Stimulated activated CD4-positive, alpha-beta T cell treated with anti-CD3 and anti-CD28 coated beads, TNF-alpha, amount 100 ng/mL, for 48 hours (primary cell): ENCODE data around the gene PPBP.
"Not testable (repeated sequence)": the region's sequence is repeated elsewhere in the genome, so short reads cannot be mapped to it uniquely, and the experiment has no call there.

Experiments used
- DNase-seq, 3 donors: peaks; one replicate each; pipeline ENCODE4 v3.0.0-alpha.2; 2020; ENCODE audit warnings: low read depth in 3 of 3

PPBP gene

GRCh38 chr4:73992050-73992449, 4.1 kb upstream of the PPBP start:
- DNase-seq = no peak

- no peak for DNase-seq
These were observed 3.7 kb upstream of the PPBP start for GRCh38 chr4:73991742-73992000.

- DNase-seq = no peak
These were observed 3.2 kb upstream of the PPBP start for GRCh38 chr4:73990988-73991741.

GRCh38 chr4:73989928-73990327, 1.9 kb upstream of the PPBP start:
- no peak for DNase-seq

- DNase-seq = no peak
These were observed 1.0 kb upstream of the PPBP start for GRCh38 chr4:73989031-73989430.

GRCh38 chr4:73985528-73985852, 2.5 kb downstream of the PPBP start:
- DNase-seq = no peak

- DNase-seq = no peak
These were observed 3.1 kb downstream of the PPBP start for GRCh38 chr4:73984736-73985527.

GRCh38 chr4:73981175-73981574, 6.8 kb downstream of the PPBP start:
- DNase-seq = not testable (repeated sequence)

GRCh38 chr4:73979407-73979957, 8.5 kb downstream of the PPBP start:
- no peak for DNase-seq

- no peak for DNase-seq
These were observed 9.1 kb downstream of the PPBP start for GRCh38 chr4:73978886-73979285.

GRCh38 chr4:73976716-73977115, 11.3 kb downstream of the PPBP start:
- no peak for DNase-seq

- DNase-seq = no peak
These were observed 11.8 kb downstream of the PPBP start for GRCh38 chr4:73976217-73976616.

GRCh38 chr4:73974352-73974751, 13.6 kb downstream of the PPBP start:
- no peak for DNase-seq

GRCh38 chr4:73970945-73971344, 17.0 kb downstream of the PPBP start:
- no peak for DNase-seq

GRCh38 chr4:73970011-73970410, 18.0 kb downstream of the PPBP start:
- no peak for DNase-seq

GRCh38 chr4:73967866-73968265, 20.1 kb downstream of the PPBP start:
- no peak for DNase-seq

GRCh38 chr4:73964862-73965611, 23.0 kb downstream of the PPBP start:
- DNase-seq = no peak

- no peak for DNase-seq
These were observed 25.3 kb downstream of the PPBP start for GRCh38 chr4:73962724-73963123.

- DNase-seq = not testable (repeated sequence)
These were observed 28.9 kb downstream of the PPBP start for GRCh38 chr4:73959041-73959440.

- no peak for DNase-seq
These were observed 35.6 kb downstream of the PPBP start for GRCh38 chr4:73952352-73952751.

GRCh38 chr4:73950376-73950920, 37.5 kb downstream of the PPBP start:
- DNase-seq = not testable (repeated sequence)

- DNase-seq = no peak
These were observed 38.8 kb downstream of the PPBP start for GRCh38 chr4:73948990-73949706.
